GM12878 (cell line): ENCODE measurements around the gene SLX4IP. TPM values are rescaled to one million over a fixed set of nuclear protein-coding genes. Genes with fewer than 3 reads are reported as not detected.
A peak's percentile ranks its signal among the peaks of the same experiment; 100 is the strongest.

ENCODE experiments used
- ATAC-seq: fragments of 200-7000 bp; cut with Tn5 transposase; 3 replicates; pipeline ENCODE4 v1.9.1; 2020; ENCODE audit warnings: mild to moderate bottlenecking, moderate library complexity
- BruUV-seq: library from RNA; stranded (reverse); fragments of 400-500 nt; replicated peaks from 2 replicates; lab custom pipeline; 2021; lab: Mats Ljungman, UMichigan
- CTCF ChIA-PET: fragments of 300-600 bp; sonication (Branson Sonifier 250); formaldehyde crosslinking; extraction: SDS; loops from one replicate; lab custom pipeline; 2021; ENCODE audit warnings: inconsistent platforms; lab: Yijun Ruan, JAX
- POLR2A ChIA-PET: fragments of 350-600 bp; formaldehyde crosslinking; extraction: SDS; loops from one replicate; lab custom pipeline; 2021; ENCODE audit warnings: inconsistent platforms; lab: Charles Lee
- RAD21 ChIA-PET: fragments of 300-600 bp; sonication (Branson Sonifier 250); formaldehyde crosslinking; loops from one replicate; lab custom pipeline; 2023; ENCODE audit warnings: antibody characterized with exemption; ENCODE audit not compliant: unreplicated experiment; lab: Charles Lee
- SMC1A ChIA-PET: fragments of 300-600 bp; sonication (Branson Sonifier 250); formaldehyde crosslinking; loops from one replicate; lab custom pipeline; 2023; ENCODE audit not compliant: unreplicated experiment, uncharacterized antibody; lab: Charles Lee
- DNase-seq: peaks from one replicate; pipeline ENCODE4 v3.0.0-alpha.2; 2011; ENCODE audit warnings: low read depth, low spot score
- FAIRE-seq: peaks from 3 replicates; lab custom pipeline; 2011; peaks lifted over from hg19 to GRCh38; lab: Jason Lieb, UNC
- H2AFZ ChIP-seq: 2 replicates; pipeline ENCODE4 v1.6.0; 2011; ENCODE audit warnings: low read depth, low read length, control low read depth; ENCODE audit not compliant: control insufficient read depth
- H3K27ac ChIP-seq: 2 replicates; pipeline ENCODE4 v1.5.1; 2011; ENCODE audit warnings: control low read depth; ENCODE audit not compliant: control insufficient read depth, insufficient read depth
- H3K27me3 ChIP-seq, 2 experiments: replicated peaks in 1 of 2; 2 replicates each; pipeline versions ENCODE4 v1.6.0 to v1.6.1; 2011; ENCODE audit warnings: low read length in 1 of 2; ENCODE audit not compliant: control insufficient read depth in 2 of 2, insufficient read depth in 2 of 2
- H3K36me3 ChIP-seq, 2 experiments: 2 replicates each; pipeline ENCODE4 v1.5.1; 2011; ENCODE audit warnings: low read length in 1 of 2; ENCODE audit not compliant: control insufficient read depth in 2 of 2, insufficient read depth in 2 of 2
- H3K4me1 ChIP-seq: 2 replicates; pipeline ENCODE4 v1.6.1; 2011; ENCODE audit warnings: mild to moderate bottlenecking, low read length, moderate library complexity, mixed read lengths; ENCODE audit not compliant: control insufficient read depth, insufficient read depth
- H3K4me2 ChIP-seq: 2 replicates; pipeline ENCODE4 v1.6.0; 2011; ENCODE audit warnings: control low read depth; ENCODE audit not compliant: control insufficient read depth, insufficient read depth
- H3K4me3 ChIP-seq: fragments of 200-600 bp; sonication (generic); 2 replicates; pipeline ENCODE4 v1.5.1; 2016
- H3K79me2 ChIP-seq: 2 replicates; pipeline ENCODE4 v1.6.0; 2011; ENCODE audit warnings: low read length; ENCODE audit not compliant: control insufficient read depth, insufficient read depth
- H3K9ac ChIP-seq: 2 replicates; pipeline ENCODE4 v1.8.0; 2011; ENCODE audit warnings: low read length, control low read depth, mixed read lengths; ENCODE audit not compliant: control insufficient read depth, insufficient read depth
- H3K9me3 ChIP-seq: replicated peaks from 3 replicates; pipeline ENCODE4 v1.5.1; 2011; ENCODE audit warnings: mild to moderate bottlenecking, low read length; ENCODE audit not compliant: control insufficient read depth, insufficient read depth
- H4K20me1 ChIP-seq: 2 replicates; pipeline ENCODE4 v1.6.0; 2011; ENCODE audit not compliant: control insufficient read depth, insufficient read depth
- CTCF ChIP-seq, 3 experiments: IDR thresholded peaks in 2 of 3; conservative IDR thresholded peaks in 1 of 3; 2 replicates each; pipeline ENCODE4 v1.5.1; 2011; ENCODE audit warnings: low read depth in 3 of 3, low read length in 3 of 3, mild to moderate bottlenecking in 3 of 3, control low read depth in 2 of 3, moderate library complexity in 2 of 3, inconsistent platforms in 1 of 3, mixed read lengths in 1 of 3; ENCODE audit not compliant: control insufficient read depth in 2 of 3, insufficient read depth in 1 of 3; ENCODE audit errors: extremely low read depth in 1 of 3
- EGR1 ChIP-seq, 2 experiments: IDR thresholded peaks; 1 replicate in 1 of 2; 2 replicates in 1 of 2; pipeline ENCODE4 v1.6.1; 2011 to 2012; ENCODE audit warnings: low read depth in 2 of 2, low read length in 2 of 2, borderline replicate concordance in 1 of 2, mild to moderate bottlenecking in 1 of 2, moderate library complexity in 1 of 2
- HDGF ChIP-seq: fragments of 450-650 bp; IDR thresholded peaks from 2 replicates; pipeline ENCODE4 v1.6.1; 2016; ENCODE audit warnings: antibody characterized with exemption
- PAX8 ChIP-seq: fragments of 450-650 bp; IDR thresholded peaks from 2 replicates; pipeline ENCODE4 v1.6.1; 2017; ENCODE audit warnings: mild to moderate bottlenecking, moderate library complexity
- POLR2AphosphoS5 ChIP-seq: IDR thresholded peaks from 2 replicates; pipeline ENCODE4 v1.6.1; 2011; ENCODE audit warnings: mild to moderate bottlenecking, low read length, inconsistent platforms
- RAD21 ChIP-seq: IDR thresholded peaks from 2 replicates; pipeline ENCODE4 v1.6.1; 2011; ENCODE audit warnings: mild to moderate bottlenecking, low read depth, low read length, moderate library complexity; ENCODE audit not compliant: insufficient read depth
- SMARCA5 ChIP-seq: fragments of 450-650 bp; IDR thresholded peaks from 2 replicates; pipeline ENCODE4 v1.6.1; 2017; ENCODE audit warnings: mild to moderate bottlenecking
- SREBF2 ChIP-seq: IDR thresholded peaks from 2 replicates; pipeline ENCODE4 v1.6.1; 2012; ENCODE audit warnings: mild to moderate bottlenecking, low read length
- TBL1XR1 ChIP-seq: IDR thresholded peaks from 2 replicates; pipeline ENCODE4 v1.6.1; 2012; ENCODE audit warnings: low read depth, low read length, improper control_type of control experiment
- WRNIP1 ChIP-seq: IDR thresholded peaks from 2 replicates; pipeline ENCODE4 v1.6.1; 2011; ENCODE audit warnings: low read depth, low read length, improper control_type of control experiment, borderline replicate concordance
- WGBS: methylation state at CpG from one replicate; pipeline ENCODE4 v1.1.6; 2016; ENCODE audit warnings: low lambda C conversion rate; ENCODE audit not compliant: insufficient replicate concordance, insufficient coverage; ENCODE audit errors: missing lambda C conversion rate; 5-methylcytosine and 5-hydroxymethylcytosine counted together
- in situ Hi-C: fragments of 300-500 bp; cut with MboI; formaldehyde crosslinking; loops from 9 replicates; pipeline ENCODE4 v1.14.3; 2018; ENCODE audit warnings: mixed read lengths
- intact Hi-C: fragments of 100-400 bp; cut with micrococcal nuclease; formaldehyde crosslinking; loops from one replicate; pipeline ENCODE4 v1.14.2; 2022; ENCODE audit not compliant: unreplicated experiment
- polyA plus RNA-seq, 11 experiments: library from polyadenylated mRNA; depleted of rRNA in 4 of 11; unstranded in 6 of 11; stranded (reverse) in 5 of 11; fragments of >200 nt; fragmentation: Nextera tagmentation in 4 of 11; fragmentation: Illumina TruSeq in 1 of 11; extraction: Ambion mirVana in 4 of 11; extraction: Trizol in 1 of 11; gene quantifications; 1 replicate in 1 of 11; 2 replicates in 10 of 11; pipeline versions ENCODE4 v1.2.1 to v1.2.3, GENCODE V29; 2011 to 2016; ENCODE audit warnings: inconsistent platforms in 2 of 11, missing spikeins in 2 of 11, low read depth in 1 of 11
- total RNA-seq, 4 experiments: library from RNA; depleted of rRNA in 3 of 4; stranded (reverse); fragments of >200 nt in 3 of 4; fragmentation: Illumina TruSeq in 1 of 4; extraction: Trizol in 1 of 4; gene quantifications; 2 replicates each; pipeline versions ENCODE4 v1.2.1 to v1.2.3, GENCODE V29; 2013 to 2021

SLX4IP gene
- total and polyA plus RNA-seq, 10 of the 15 experiments (the other 5 are each of a cell fraction or from before 2014, with no cell fraction given), result 2.2 to 11.0 (median 6.3) TPM

- DNase-seq, result no peak
- Histone ChIP-seq H3K27ac (no peak overlapping the region), H3K9me3 (no peaks in the 10 kb centered on the region), H3K9ac (no peak overlapping the region), H3K36me3 (peaks cover 9 to 10% of the 10 kb centered on the region in 2 experiments; a peak in 3 of 4 replicates), H3K4me2 (no peak overlapping the region), H2AFZ (no peak overlapping the region), H3K4me3 (no peak overlapping the region), H3K79me2 (no peaks in the 10 kb centered on the region), H4K20me1 (no peaks in the 10 kb centered on the region), H3K27me3 (no peaks in the 10 kb centered on the region), H3K4me1 (peaks cover 14% of the 10 kb centered on the region)
- POLR2A ChIA-PET, result no interaction called here
- SMC1A ChIA-PET, result no interaction called here
- CTCF ChIA-PET, result interaction anchor here (1.2 to 1.3 kb wide), 2 partner anchors 23 to 546 kb away, joined by 3 to 4 read pairs; no protein-coding TSS in a partner anchor
- no peak for FAIRE-seq
- TF ChIP-seq POLR2AphosphoS5 (0 out of 2 replicates have a peak, but pooled peaks have one; percentile 14), CTCF (IDR thresholded peaks at IDR 0.05 in 2 of 3, conservative IDR thresholded peaks at IDR 0.05 in 1 of 3; ENCODE audit: control insufficient read depth in 2 of 3, extremely low read depth in 1 of 3, insufficient read depth in 1 of 3, low read depth in 3 of 3, low read length in 3 of 3) (peak; percentile 37 to 52 (median 42); a peak in 5 of 6 replicates), RAD21 (peak; percentile 43), PAX8 (no peak), TBL1XR1 (no peak), HDGF (no peak), WRNIP1 (no peak), EGR1 (IDR thresholded peaks at IDR 0.05; ENCODE audit: borderline replicate concordance in 1 of 2, low read depth in 2 of 2, low read length in 2 of 2) (no peak), SREBF2 (no peak), SMARCA5 (no peak)
- ATAC-seq, result peak; percentile 62
- RAD21 ChIA-PET, result no interaction called here
- intact Hi-C loops (loop anchor here (5.0 to 10.0 kb wide), 2 partner anchors 95 to 673 kb away; no protein-coding TSS in a partner anchor), in situ Hi-C loops (no loop called here)
- BruUV-seq, result no TSS peak
- 53% methylated on average over 9 of the region's 9 CpGs for WGBS
Observed at GRCh38 chr20:10647471-10647870, 212.4 kb downstream of the SLX4IP start.
